B cell (primary cell): Measurements from ENCODE around the gene TMEM232. TPM values are rescaled to one million over a fixed set of nuclear protein-coding genes. Genes with fewer than 3 reads are reported as not detected.

Source experiments
- ATAC-seq: fragments of 200-7000 bp; cut with Tn5 transposase; one replicate; pipeline ENCODE4 v1.10.0; 2021; ENCODE audit warnings: low read depth, mild to moderate bottlenecking, moderate number of reproducible peaks, moderate library complexity
- CTCF ChIA-PET: fragments of 350-600 bp; sonication (Branson Sonifier 250); formaldehyde crosslinking; loops from one replicate; lab custom pipeline; 2021; ENCODE audit warnings: antibody characterized with exemption, inconsistent platforms; lab: Charles Lee
- POLR2A ChIA-PET: fragments of 350-600 bp; sonication (Branson Sonifier 250); formaldehyde crosslinking; loops from one replicate; lab custom pipeline; 2021; ENCODE audit warnings: antibody characterized with exemption; lab: Charles Lee
- DNase-seq: peaks from one replicate; pipeline ENCODE4 v3.0.0; 2013
- H2AFZ ChIP-seq: 2 replicates; pipeline ENCODE4 v1.6.1; 2012; ENCODE audit warnings: mild to moderate bottlenecking, low read depth, low read length; ENCODE audit not compliant: insufficient read depth, poor library complexity, severe bottlenecking
- H3K27ac ChIP-seq, 2 donors: 1 replicate in 1 of 2; 2 replicates in 1 of 2; pipeline ENCODE4 v1.5.1; 2012 to 2013; ENCODE audit warnings: low read length in 2 of 2, mild to moderate bottlenecking in 2 of 2, moderate library complexity in 1 of 2
- H3K27me3 ChIP-seq, 4 experiments: fragments of 200-600 bp in 1 of 4; sonication (generic) in 1 of 4; replicated peaks in 1 of 4; 1 replicate in 2 of 4; 2 replicates in 2 of 4; pipeline versions ENCODE4 v1.6.1 to v1.7.0; 2013 to 2016; ENCODE audit warnings: low read length in 3 of 4, mild to moderate bottlenecking in 2 of 4, mixed read lengths in 1 of 4, moderate library complexity in 1 of 4; ENCODE audit not compliant: insufficient read depth in 4 of 4, control insufficient read depth in 3 of 4; ENCODE audit errors: control extremely low read depth in 1 of 4
- H3K36me3 ChIP-seq, 2 experiments: replicated peaks in 1 of 2; 1 replicate in 1 of 2; 2 replicates in 1 of 2; pipeline versions ENCODE4 v1.6.1 to v1.7.1; 2013; ENCODE audit warnings: low read length in 1 of 2; ENCODE audit not compliant: insufficient read depth in 2 of 2, control insufficient read depth in 1 of 2; ENCODE audit errors: control extremely low read depth in 1 of 2, extremely low read depth in 1 of 2
- H3K4me1 ChIP-seq, 2 donors: fragments of 200-600 bp in 1 of 2; sonication (generic) in 1 of 2; 1 replicate in 1 of 2; 2 replicates in 1 of 2; pipeline versions ENCODE4 v1.5.1 to v1.6.1; 2013 to 2017; ENCODE audit warnings: low read length in 2 of 2; ENCODE audit not compliant: control insufficient read depth in 2 of 2, insufficient read depth in 2 of 2
- H3K4me2 ChIP-seq: replicated peaks from 2 replicates; pipeline ENCODE3; 2012; ENCODE audit warnings: mild to moderate bottlenecking, low read depth, low read length; ENCODE audit not compliant: poor library complexity, severe bottlenecking
- H3K4me3 ChIP-seq, 5 experiments: fragments of 200-600 bp in 1 of 5; sonication (generic) in 1 of 5; 1 replicate in 3 of 5; 2 replicates in 2 of 5; pipeline versions ENCODE4 v1.5.1 to v1.7.0; 2011 to 2016; ENCODE audit warnings: low read length in 4 of 5, mild to moderate bottlenecking in 4 of 5, low read depth in 2 of 5, control low read depth in 1 of 5, moderate library complexity in 1 of 5; ENCODE audit not compliant: insufficient read depth in 1 of 5; ENCODE audit errors: control extremely low read depth in 1 of 5, extremely low read depth in 1 of 5
- H3K79me2 ChIP-seq: fragments of 200-600 bp; sonication (generic); one replicate; pipeline ENCODE4 v1.6.0; 2016; ENCODE audit warnings: low read length; ENCODE audit not compliant: control insufficient read depth, insufficient read depth
- H3K9ac ChIP-seq: fragments of 200-600 bp; sonication (generic); 2 replicates; pipeline ENCODE4 v1.6.1; 2017; ENCODE audit warnings: mild to moderate bottlenecking, low read length, moderate library complexity
- H3K9me3 ChIP-seq, 3 donors: one replicate each; pipeline versions ENCODE4 v1.6.1 to v1.7.1; 2013; ENCODE audit warnings: low read length in 2 of 3; ENCODE audit not compliant: control insufficient read depth in 2 of 3, insufficient read depth in 1 of 3; ENCODE audit errors: control extremely low read depth in 1 of 3
- H4K20me1 ChIP-seq: 2 replicates; pipeline ENCODE4 v1.6.0; 2012; ENCODE audit warnings: mild to moderate bottlenecking, low read length; ENCODE audit not compliant: insufficient read depth, control insufficient read depth, poor library complexity, severe bottlenecking
- H3K27ac Mint-ChIP-seq: one replicate; pipeline ENCODE4 v1.8.0; 2021; ENCODE audit warnings: mixed read lengths
- H3K27me3 Mint-ChIP-seq: one replicate; pipeline ENCODE4 v1.8.0; 2021; ENCODE audit warnings: mixed read lengths
- H3K4me1 Mint-ChIP-seq: one replicate; pipeline ENCODE4 v1.8.0; 2021; ENCODE audit warnings: mixed read lengths
- H3K4me3 Mint-ChIP-seq: one replicate; pipeline ENCODE4 v1.8.0; 2021; ENCODE audit warnings: mixed read lengths
- H3K9me3 Mint-ChIP-seq: one replicate; pipeline ENCODE4 v1.8.0; 2022; ENCODE audit warnings: mixed read lengths; ENCODE audit not compliant: insufficient read depth
- EZH2 ChIP-seq: IDR thresholded peaks from 2 replicates; pipeline ENCODE4 v1.6.1; 2012; ENCODE audit warnings: borderline replicate concordance, low read depth, mild to moderate bottlenecking, moderate library complexity, low read length; ENCODE audit not compliant: insufficient read depth, poor library complexity, severe bottlenecking
- WGBS: methylation state at CpG from one replicate; pipeline ENCODE4 v1.1.5; 2013; ENCODE audit warnings: missing lambda C conversion rate; ENCODE audit not compliant: insufficient coverage; 5-methylcytosine and 5-hydroxymethylcytosine counted together
- intact Hi-C: fragments of 100-400 bp; cut with micrococcal nuclease; formaldehyde crosslinking; loops from one replicate; pipeline ENCODE4 v1.10.0; 2022
- polyA plus RNA-seq: library from polyadenylated mRNA; depleted of rRNA; stranded (reverse); fragments of >200 nt; gene quantifications from 2 replicates; pipeline ENCODE4 v1.2.3, GENCODE V29; 2012
- total RNA-seq, 2 donors: library from RNA; stranded (reverse); fragments of 120-200 nt in 1 of 2; gene quantifications; 1 replicate in 1 of 2; 2 replicates in 1 of 2; pipeline versions ENCODE4 v1.2.3 to v1.2.4, GENCODE V29; 2013 to 2022
- TF ChIP-seq, protein P1 (sequence below): fragments of 200-600 bp; IDR thresholded peaks from one replicate; pipeline ENCODE4 v1.8.0; 2022; ENCODE audit warnings: antibody characterized with exemption, mild to moderate bottlenecking

Gene TMEM232
- total and polyA plus RNA-seq, 2 donors (not counting 1 experiment from before 2014, with no cell fraction given): 0.49 to 2.9 TPM

DNA sequence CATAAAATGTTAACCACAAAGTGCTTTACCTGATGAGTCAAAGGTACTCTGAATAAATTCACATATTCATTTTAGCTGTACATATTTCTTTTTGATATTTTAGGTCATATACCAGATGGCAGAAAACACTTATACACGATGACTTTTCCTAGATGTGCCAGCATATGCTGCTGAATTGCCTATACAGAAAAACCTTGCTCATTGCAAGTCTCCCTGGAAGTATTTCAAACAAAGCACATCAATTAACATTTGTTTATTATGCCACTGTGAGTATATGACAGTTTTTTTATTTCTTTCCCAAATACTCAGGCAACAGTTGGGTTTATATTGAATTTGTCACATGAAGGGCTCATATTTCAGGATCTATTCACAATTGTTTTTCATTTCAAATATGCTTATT, 180.8 kb downstream of the TMEM232 start:
- Histone ChIP-seq H3K36me3 (no peaks in the 10 kb centered on the region), H3K9me3 (no peaks in the 10 kb centered on the region), H3K9ac (no peak overlapping the region), H3K27me3 (no peaks in the 10 kb centered on the region), H3K4me3 (no peak overlapping the region), H3K4me1 (no peaks in the 10 kb centered on the region), H3K4me2 (no peak overlapping the region), H4K20me1 (no peaks in the 10 kb centered on the region), H3K79me2 (no peaks in the 10 kb centered on the region), H3K27ac (no peak overlapping the region), H2AFZ (no peak overlapping the region)
- ChIA-PET POLR2A (no interaction called here), CTCF (no interaction called here)
- ATAC-seq (no peak), DNase-seq (no peak)
- peaks cover 4% of the 10 kb centered on the region for H3K27me3 Mint-ChIP-seq
- no peak overlapping the region for H3K4me3 Mint-ChIP-seq
- no CpG with 5 or more reads among the region's 1 CpG for WGBS
- H3K9me3 Mint-ChIP-seq: no peaks in the 10 kb centered on the region
- no peak overlapping the region for H3K27ac Mint-ChIP-seq
- H3K4me1 Mint-ChIP-seq: no peaks in the 10 kb centered on the region
- intact Hi-C loops: no loop called here
- TF ChIP-seq, protein P1, sequence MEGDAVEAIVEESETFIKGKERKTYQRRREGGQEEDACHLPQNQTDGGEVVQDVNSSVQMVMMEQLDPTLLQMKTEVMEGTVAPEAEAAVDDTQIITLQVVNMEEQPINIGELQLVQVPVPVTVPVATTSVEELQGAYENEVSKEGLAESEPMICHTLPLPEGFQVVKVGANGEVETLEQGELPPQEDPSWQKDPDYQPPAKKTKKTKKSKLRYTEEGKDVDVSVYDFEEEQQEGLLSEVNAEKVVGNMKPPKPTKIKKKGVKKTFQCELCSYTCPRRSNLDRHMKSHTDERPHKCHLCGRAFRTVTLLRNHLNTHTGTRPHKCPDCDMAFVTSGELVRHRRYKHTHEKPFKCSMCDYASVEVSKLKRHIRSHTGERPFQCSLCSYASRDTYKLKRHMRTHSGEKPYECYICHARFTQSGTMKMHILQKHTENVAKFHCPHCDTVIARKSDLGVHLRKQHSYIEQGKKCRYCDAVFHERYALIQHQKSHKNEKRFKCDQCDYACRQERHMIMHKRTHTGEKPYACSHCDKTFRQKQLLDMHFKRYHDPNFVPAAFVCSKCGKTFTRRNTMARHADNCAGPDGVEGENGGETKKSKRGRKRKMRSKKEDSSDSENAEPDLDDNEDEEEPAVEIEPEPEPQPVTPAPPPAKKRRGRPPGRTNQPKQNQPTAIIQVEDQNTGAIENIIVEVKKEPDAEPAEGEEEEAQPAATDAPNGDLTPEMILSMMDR: no peak
- TF ChIP-seq EZH2: no peak

DNA sequence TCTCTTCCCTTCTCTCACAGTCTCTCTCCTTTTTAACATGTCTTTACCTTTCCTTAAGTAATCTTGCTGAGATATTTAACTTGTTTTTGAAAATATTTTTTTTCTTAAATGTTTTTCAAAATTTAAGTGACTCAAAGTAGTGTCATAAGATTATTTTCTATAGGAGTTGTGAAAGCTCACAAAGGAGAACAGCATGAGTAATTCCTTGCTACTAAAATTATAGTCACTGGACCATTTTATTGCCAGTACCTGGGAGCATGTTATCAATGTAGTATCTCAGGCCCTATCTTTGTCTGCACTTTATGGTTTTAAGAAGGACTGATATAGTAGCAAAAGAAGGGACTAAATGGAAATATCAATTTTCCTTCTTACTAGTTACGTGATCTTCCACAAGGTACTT, 181.9 kb downstream of the TMEM232 start:
- no peak for ATAC-seq
- H3K4me2 ChIP-seq: no peak overlapping the region
- no CpG with 5 or more reads among the region's 1 CpG for WGBS
- TF ChIP-seq, protein P1: no peak
- no peak for TF ChIP-seq EZH2
- POLR2A ChIA-PET: no interaction called here
- no peaks in the 10 kb centered on the region for H3K4me1 Mint-ChIP-seq
- H3K36me3 ChIP-seq: no peaks in the 10 kb centered on the region
- no peaks in the 10 kb centered on the region for H4K20me1 ChIP-seq
- H3K27ac Mint-ChIP-seq: no peak overlapping the region
- H3K4me3 ChIP-seq: no peak overlapping the region
- H3K79me2 ChIP-seq: no peaks in the 10 kb centered on the region
- H3K4me3 Mint-ChIP-seq: no peak overlapping the region
- H3K9me3 ChIP-seq: no peaks in the 10 kb centered on the region
- peaks cover 4% of the 10 kb centered on the region for H3K27me3 Mint-ChIP-seq
- intact Hi-C loops: no loop called here
- DNase-seq: no peak
- CTCF ChIA-PET: no interaction called here
- no peak overlapping the region for H3K27ac ChIP-seq
- H3K27me3 ChIP-seq: no peaks in the 10 kb centered on the region
- no peak overlapping the region for H2AFZ ChIP-seq
- no peaks in the 10 kb centered on the region for H3K4me1 ChIP-seq
- H3K9ac ChIP-seq: no peak overlapping the region
- no peaks in the 10 kb centered on the region for H3K9me3 Mint-ChIP-seq
